H9 (cell line): ENCODE data around the gene TMEM165. TPM values are rescaled to one million over a fixed set of nuclear protein-coding genes. Genes with fewer than 3 reads are reported as not detected.

Experiments used
- DNase-seq: peaks from one replicate; pipeline ENCODE4 v3.0.0-alpha.2; 2017
- H2AFZ ChIP-seq: one replicate; pipeline ENCODE4 v1.6.1; 2013; ENCODE audit warnings: mild to moderate bottlenecking, low read length, control low read depth, moderate library complexity
- H2AK5ac ChIP-seq: 2 replicates; pipeline ENCODE4 v1.6.1; 2013; ENCODE audit warnings: low read length, control low read depth, mixed read lengths; ENCODE audit not compliant: insufficient read length
- H2BK120ac ChIP-seq: one replicate; pipeline ENCODE4 v1.6.1; 2013; ENCODE audit warnings: low read depth, mild to moderate bottlenecking, low read length, control low read depth, inconsistent platforms; ENCODE audit not compliant: poor library complexity, severe bottlenecking
- H2BK12ac ChIP-seq: 2 replicates; pipeline ENCODE4 v1.6.1; 2013; ENCODE audit warnings: low read length, control low read depth, mixed read lengths, low read depth; ENCODE audit not compliant: insufficient read length
- H2BK15ac ChIP-seq: 2 replicates; pipeline ENCODE4 v1.6.1; 2013; ENCODE audit warnings: low read depth, low read length, control low read depth
- H2BK20ac ChIP-seq: one replicate; pipeline ENCODE4 v1.6.1; 2013; ENCODE audit warnings: low read depth, mild to moderate bottlenecking, low read length, control low read depth, inconsistent platforms; ENCODE audit not compliant: poor library complexity, severe bottlenecking
- H2BK5ac ChIP-seq: 2 replicates; pipeline ENCODE4 v1.6.1; 2013; ENCODE audit warnings: low read length, control low read depth, mixed read lengths; ENCODE audit not compliant: insufficient read length
- H3K14ac ChIP-seq: 2 replicates; pipeline ENCODE4 v1.6.1; 2013; ENCODE audit warnings: low read length, control low read depth; ENCODE audit not compliant: insufficient read depth
- H3K18ac ChIP-seq: 2 replicates; pipeline ENCODE4 v1.6.1; 2013; ENCODE audit warnings: low read depth, mild to moderate bottlenecking, mixed read lengths, low read length, control low read depth; ENCODE audit not compliant: insufficient read length
- H3K23ac ChIP-seq: 2 replicates; pipeline ENCODE4 v1.6.1; 2013; ENCODE audit warnings: low read length, control low read depth, mixed read lengths, low read depth; ENCODE audit not compliant: insufficient read length
- H3K23me2 ChIP-seq: 2 replicates; pipeline ENCODE4 v1.6.1; 2013; ENCODE audit warnings: low read depth, mild to moderate bottlenecking, mixed read lengths, low read length, control low read depth; ENCODE audit not compliant: insufficient read length, poor library complexity, severe bottlenecking
- H3K27ac ChIP-seq: 2 replicates; pipeline ENCODE4 v1.5.1; 2013; ENCODE audit warnings: low read length, control low read depth, mixed read lengths, low read depth; ENCODE audit not compliant: insufficient read length
- H3K27me3 ChIP-seq: 2 replicates; pipeline ENCODE4 v1.6.1; 2013; ENCODE audit warnings: low read length, control low read depth, inconsistent platforms; ENCODE audit not compliant: insufficient read depth
- H3K4ac ChIP-seq: 2 replicates; pipeline ENCODE4 v1.6.1; 2013; ENCODE audit warnings: low read depth, mild to moderate bottlenecking, control low read depth, inconsistent platforms, low read length, moderate library complexity
- H3K4me1 ChIP-seq: 2 replicates; pipeline ENCODE4 v1.6.1; 2013; ENCODE audit warnings: low read length, control low read depth, inconsistent platforms; ENCODE audit not compliant: insufficient read depth
- H3K4me2 ChIP-seq: 2 replicates; pipeline ENCODE4 v1.6.1; 2013; ENCODE audit warnings: low read length, control low read depth, mixed read lengths; ENCODE audit not compliant: insufficient read length, insufficient read depth
- H3K56ac ChIP-seq: 2 replicates; pipeline ENCODE4 v1.6.1; 2013; ENCODE audit warnings: low read depth, mild to moderate bottlenecking, mixed read lengths, low read length, control low read depth; ENCODE audit not compliant: insufficient read length
- H3K79me1 ChIP-seq: 2 replicates; pipeline ENCODE4 v1.6.1; 2013; ENCODE audit warnings: low read depth, mild to moderate bottlenecking, moderate library complexity, low read length, control low read depth, inconsistent platforms; ENCODE audit not compliant: insufficient read depth, poor library complexity, severe bottlenecking
- H3K79me2 ChIP-seq: 2 replicates; pipeline ENCODE4 v1.6.1; 2013; ENCODE audit warnings: low read length, control low read depth, inconsistent platforms; ENCODE audit not compliant: insufficient read depth
- H3K9ac ChIP-seq: 2 replicates; pipeline ENCODE4 v1.6.1; 2013; ENCODE audit warnings: low read length, control low read depth, mixed read lengths; ENCODE audit not compliant: insufficient read length; ENCODE audit errors: extremely low read depth
- H3K9me3 ChIP-seq: one replicate; pipeline ENCODE4 v1.6.1; 2013; ENCODE audit warnings: low read depth, low read length, inconsistent platforms; ENCODE audit not compliant: control insufficient read depth
- H3T11ph ChIP-seq: one replicate; pipeline ENCODE4 v1.6.1; 2013; ENCODE audit warnings: mild to moderate bottlenecking, low read length, control low read depth, inconsistent platforms
- H4K20me1 ChIP-seq: one replicate; pipeline ENCODE4 v1.6.1; 2013; ENCODE audit not compliant: control insufficient read depth, insufficient read length, insufficient read depth
- H4K5ac ChIP-seq: 2 replicates; pipeline ENCODE4 v1.6.1; 2013; ENCODE audit warnings: low read depth, mild to moderate bottlenecking, mixed read lengths, low read length, control low read depth; ENCODE audit not compliant: insufficient read length
- H4K8ac ChIP-seq: replicated peaks from 2 replicates; pipeline ENCODE4 v1.6.1; 2013; ENCODE audit warnings: low read length, control low read depth, mixed read lengths, low read depth; ENCODE audit not compliant: insufficient read length
- H4K91ac ChIP-seq: 2 replicates; pipeline ENCODE4 v1.6.1; 2013; ENCODE audit warnings: low read depth, mild to moderate bottlenecking, moderate library complexity, mixed read lengths, low read length, control low read depth; ENCODE audit not compliant: insufficient read length
- H3K27ac Mint-ChIP-seq, 3 experiments: 2 replicates in 2 of 3; 3 replicates in 1 of 3; pipeline ENCODE4 v1.8.0; 2020 to 2021; ENCODE audit warnings: mixed read lengths in 3 of 3, mild to moderate bottlenecking in 1 of 3, moderate library complexity in 1 of 3
- H3K27me3 Mint-ChIP-seq: 2 replicates; pipeline ENCODE4 v1.8.0; 2021; ENCODE audit warnings: low read depth, mild to moderate bottlenecking, moderate library complexity, mixed read lengths
- H3K36me3 Mint-ChIP-seq, 3 experiments: 2 replicates in 2 of 3; 3 replicates in 1 of 3; pipeline ENCODE4 v1.8.0; 2020 to 2021; ENCODE audit warnings: low read depth in 3 of 3, mixed read lengths in 3 of 3; ENCODE audit not compliant: insufficient read depth in 1 of 3
- H3K4me1 Mint-ChIP-seq, 2 experiments: 2 replicates each; pipeline ENCODE4 v1.8.0; 2020; ENCODE audit warnings: mixed read lengths in 2 of 2
- H3K4me3 Mint-ChIP-seq, 2 experiments: 2 replicates in 1 of 2; 3 replicates in 1 of 2; pipeline ENCODE4 v1.8.0; 2020 to 2021; ENCODE audit warnings: mild to moderate bottlenecking in 2 of 2, mixed read lengths in 2 of 2, moderate library complexity in 1 of 2
- H3K9me3 Mint-ChIP-seq, 2 experiments: 2 replicates in 1 of 2; 3 replicates in 1 of 2; pipeline ENCODE4 v1.8.0; 2020; ENCODE audit warnings: mild to moderate bottlenecking in 2 of 2, mixed read lengths in 2 of 2, moderate library complexity in 1 of 2
- CTCF ChIP-seq: fragments of 200-600 bp; sonication (generic); conservative IDR thresholded peaks from 3 replicates; pipeline ENCODE4 v1.8.0; 2021; ENCODE audit warnings: antibody characterized with exemption, mild to moderate bottlenecking
- WGBS: extraction: QIAGEN DNeasy Blood & Tissue Kit; methylation state at CpG from one replicate; pipeline ENCODE4 v1.1.7; 2013; ENCODE audit warnings: missing lambda C conversion rate, low lambda C conversion rate, mixed read lengths; ENCODE audit not compliant: insufficient read length; ENCODE audit errors: extremely low coverage; 5-methylcytosine and 5-hydroxymethylcytosine counted together
- total RNA-seq: library from RNA; stranded (reverse); gene quantifications from 2 replicates; pipeline ENCODE4 v1.2.1, GENCODE V29; 2021

The TMEM165 gene
- total RNA-seq, 1 experiment from 2014 or later = 87.2 TPM

- H3K4me3 Mint-ChIP-seq = no peak overlapping the region
- H2BK20ac ChIP-seq = no peak overlapping the region
- no peaks in the 10 kb centered on the region for H3K79me1 ChIP-seq
- no peak overlapping the region for H3K18ac ChIP-seq
- H3K27ac ChIP-seq = no peak overlapping the region
- H2BK120ac ChIP-seq = no peak overlapping the region
- H3K4ac ChIP-seq = no peak overlapping the region
- peaks cover 5% of the 10 kb centered on the region; the same call in 1 of the 2 replicates for H3K4me1 ChIP-seq
- H3K9me3 ChIP-seq = no peaks in the 10 kb centered on the region
- no CpG with 5 or more reads among the region's 3 CpGs for WGBS
- no peaks in the 10 kb centered on the region for H3K27me3 ChIP-seq
- no peak overlapping the region for H3K14ac ChIP-seq
- no peak overlapping the region for H2AFZ ChIP-seq
- H3K56ac ChIP-seq = no peak overlapping the region
- no peak overlapping the region for H2AK5ac ChIP-seq
- H3K4me2 ChIP-seq = no peak overlapping the region
- no peak overlapping the region for H4K8ac ChIP-seq
- H3K23me2 ChIP-seq = no peaks in the 10 kb centered on the region
- H2BK15ac ChIP-seq = no peak overlapping the region
- H3T11ph ChIP-seq = no peak overlapping the region
- H4K5ac ChIP-seq = no peak overlapping the region
- H3K27ac Mint-ChIP-seq = peak overlapping the region; percentile 10 to 85 (median 55); a peak in 5 of 7 replicates
- no peak overlapping the region for H2BK12ac ChIP-seq
- no peaks in the 10 kb centered on the region for H4K20me1 ChIP-seq
- no peak for DNase-seq
- no peak; the same call in 1 of the 3 replicates for TF ChIP-seq CTCF
- no peak overlapping the region for H2BK5ac ChIP-seq
- H3K27me3 Mint-ChIP-seq = no peaks in the 10 kb centered on the region
- H4K91ac ChIP-seq = no peak overlapping the region
- H3K9ac ChIP-seq = no peak overlapping the region
- peaks cover 35 to 52% of the 10 kb centered on the region in 2 experiments for H3K4me1 Mint-ChIP-seq
- no peaks in the 10 kb centered on the region for H3K9me3 Mint-ChIP-seq
- no peaks in the 10 kb centered on the region for H3K79me2 ChIP-seq
- peaks cover 12 to 32% (median 29%) of the 10 kb centered on the region in 3 experiments; a peak in 6 of 7 replicates for H3K36me3 Mint-ChIP-seq
- H3K23ac ChIP-seq = no peak overlapping the region
Measured at GRCh38 chr4:55435141-55435841, 39.5 kb downstream of the TMEM165 start.
